T-helper 22 cell (primary cell): ENCODE measurements around the gene RGS7.
"Not testable (repeated sequence)": the region's sequence is repeated elsewhere in the genome, so short reads cannot be mapped to it uniquely, and the experiment has no call there.

Experiments
- DNase-seq: peaks from one replicate; pipeline ENCODE4 v3.0.0-alpha.2; 2020; ENCODE audit warnings: low read depth

Gene RGS7

DNA sequence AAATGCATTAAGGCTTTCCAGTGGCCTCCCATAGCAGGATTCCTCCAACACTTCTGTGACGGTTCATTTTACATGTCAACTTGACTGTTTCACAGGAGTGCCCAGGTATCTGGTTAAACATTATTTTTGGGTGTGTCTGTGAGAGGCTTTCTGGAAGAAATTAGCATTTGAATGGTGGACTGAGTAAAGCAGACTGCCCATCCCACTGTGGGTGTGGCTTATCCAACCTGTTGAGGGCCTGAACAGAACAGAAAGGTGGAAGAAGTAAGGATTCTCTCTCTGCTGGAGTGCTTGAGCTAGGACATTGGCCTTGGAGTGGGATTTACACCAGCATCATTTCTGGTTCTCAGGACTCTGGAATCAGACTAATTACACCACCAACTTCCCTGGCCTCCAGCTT lies 85.6 kb downstream of the RGS7 start:
- no peak for DNase-seq

DNA sequence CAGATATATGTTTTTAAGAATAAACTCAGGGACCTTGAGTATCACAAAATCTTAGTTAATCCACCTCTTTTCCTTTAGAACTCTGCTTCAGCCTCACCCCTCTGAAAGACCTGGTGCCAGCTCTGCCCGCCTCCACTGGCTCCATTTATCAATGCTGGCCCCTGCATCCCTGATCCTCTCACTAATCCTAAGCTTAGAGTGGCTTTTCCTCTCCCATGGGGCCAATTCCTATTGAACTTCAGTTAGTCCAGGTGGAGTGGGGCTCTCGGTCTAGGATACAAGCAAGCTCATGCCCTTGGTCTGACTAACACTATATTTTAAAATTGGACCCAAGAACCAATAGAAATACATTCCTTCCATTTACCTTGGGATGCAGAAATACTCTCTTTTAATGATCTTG lies 87.0 kb downstream of the RGS7 start:
- no peak for DNase-seq

DNA sequence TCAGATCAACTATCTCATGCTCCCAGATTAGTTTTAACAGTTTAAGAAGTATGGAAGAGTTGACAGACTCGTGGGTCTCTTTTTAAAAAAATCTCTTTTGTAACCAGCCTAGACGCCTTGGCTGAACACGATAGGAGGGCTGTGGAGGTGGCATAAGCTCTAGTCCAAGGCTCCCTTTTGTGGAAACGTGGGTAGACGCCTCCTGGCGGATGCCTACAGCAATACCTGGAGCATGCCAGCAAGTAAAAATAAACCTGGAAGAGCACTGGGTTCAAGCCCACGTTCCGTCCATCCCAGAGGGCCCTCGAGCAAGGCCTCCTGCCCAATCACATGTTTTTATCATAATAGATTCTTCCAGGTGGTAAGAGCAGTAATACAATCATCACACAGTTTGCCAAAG lies 87.9 kb downstream of the RGS7 start:
- no peak for DNase-seq

DNA sequence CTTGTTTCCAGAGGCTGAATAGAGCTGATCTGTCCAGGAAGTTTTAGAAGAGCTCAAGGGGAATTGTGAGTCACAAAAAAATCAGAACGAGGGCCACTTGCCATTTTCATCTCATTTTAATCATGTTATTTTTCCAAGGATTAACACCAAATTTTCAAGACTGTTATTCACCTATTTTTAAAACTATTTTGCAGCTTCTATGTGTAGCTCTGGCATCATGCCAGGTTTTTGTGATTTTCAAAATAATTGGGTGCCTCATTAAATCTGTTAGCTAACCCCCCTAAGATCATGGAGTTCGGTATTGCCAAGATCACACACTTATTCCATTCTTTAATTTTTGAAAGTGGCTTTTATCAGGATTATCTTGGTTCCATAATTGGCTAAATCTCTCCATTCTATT lies 90.9 kb downstream of the RGS7 start:
- no peak for DNase-seq

DNA sequence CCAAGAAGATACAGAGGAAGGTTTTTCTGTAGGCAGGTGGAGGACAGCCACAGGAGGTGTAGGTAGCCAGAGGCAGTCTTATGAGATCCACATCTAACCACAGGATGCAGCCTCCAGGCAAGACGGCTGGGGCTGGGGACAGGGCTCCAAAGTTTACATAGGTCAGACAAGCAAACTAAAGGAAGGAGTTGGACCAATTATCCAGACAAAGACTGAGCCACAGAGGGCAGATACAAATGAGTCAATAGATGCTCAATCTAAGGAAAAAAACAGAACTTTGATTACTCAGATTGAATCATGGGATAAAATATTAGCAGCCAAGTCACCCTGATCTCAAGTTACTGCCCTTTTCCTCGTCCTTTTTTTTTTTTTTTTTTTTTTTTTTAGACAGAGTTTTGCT lies 91.6 kb downstream of the RGS7 start:
- DNase-seq = no peak

DNA sequence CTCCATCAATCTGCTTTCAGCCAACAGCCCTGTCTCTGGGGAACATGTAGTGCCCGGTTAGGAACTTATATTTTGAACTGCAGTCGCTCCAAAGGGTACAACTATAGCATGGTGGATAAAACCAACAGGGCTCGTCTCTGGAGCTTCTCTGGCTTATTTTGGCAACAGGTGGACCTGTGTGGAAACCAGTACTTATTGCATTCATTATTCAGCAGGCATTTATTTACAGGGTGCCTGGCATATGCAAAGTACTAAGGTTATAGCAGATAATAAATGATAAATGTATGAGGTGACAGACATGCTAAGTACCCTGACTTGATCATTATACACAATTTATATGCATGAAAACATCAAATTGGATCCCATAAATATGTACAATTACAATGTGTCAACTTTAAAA lies 93.7 kb downstream of the RGS7 start:
- DNase-seq = no peak

DNA sequence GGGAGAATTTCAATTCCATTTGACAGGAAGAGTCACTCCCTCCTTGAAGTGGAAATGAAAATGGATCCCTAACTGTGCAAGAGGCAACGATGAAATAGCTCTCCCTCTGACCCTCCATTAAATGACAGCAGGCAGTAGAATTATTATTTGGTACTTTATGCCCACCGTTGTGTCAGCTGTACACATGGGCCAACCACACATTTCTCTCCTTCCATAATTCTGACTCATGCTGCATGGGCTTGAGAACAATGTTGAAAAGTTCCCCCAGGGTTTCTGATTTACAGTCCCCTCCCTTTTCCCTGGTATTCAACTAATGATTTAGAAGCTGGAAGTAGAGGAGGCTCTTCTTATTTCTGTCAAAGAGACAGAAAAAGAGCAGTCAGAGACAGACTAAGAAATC lies 103.5 kb downstream of the RGS7 start:
- no peak for DNase-seq

DNA sequence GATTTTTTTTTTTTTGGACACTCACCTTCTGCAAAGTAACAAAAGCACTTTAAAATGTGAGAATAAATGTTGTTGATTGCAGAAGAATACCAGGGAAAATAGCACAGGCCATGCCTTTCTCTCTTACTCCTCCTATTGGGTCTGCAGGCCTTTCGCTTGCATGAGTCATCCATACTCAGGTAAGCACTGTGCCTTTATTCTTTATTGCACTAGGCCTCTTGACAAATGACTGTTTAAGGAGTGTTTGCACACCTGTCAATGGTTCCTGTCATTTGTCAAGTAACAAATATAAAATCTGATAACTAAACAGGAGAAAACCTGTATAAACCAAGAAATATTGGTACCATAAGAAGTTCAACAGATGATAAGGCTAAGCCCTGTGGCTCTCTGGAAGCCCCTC lies 106.5 kb downstream of the RGS7 start:
- DNase-seq = no peak

DNA sequence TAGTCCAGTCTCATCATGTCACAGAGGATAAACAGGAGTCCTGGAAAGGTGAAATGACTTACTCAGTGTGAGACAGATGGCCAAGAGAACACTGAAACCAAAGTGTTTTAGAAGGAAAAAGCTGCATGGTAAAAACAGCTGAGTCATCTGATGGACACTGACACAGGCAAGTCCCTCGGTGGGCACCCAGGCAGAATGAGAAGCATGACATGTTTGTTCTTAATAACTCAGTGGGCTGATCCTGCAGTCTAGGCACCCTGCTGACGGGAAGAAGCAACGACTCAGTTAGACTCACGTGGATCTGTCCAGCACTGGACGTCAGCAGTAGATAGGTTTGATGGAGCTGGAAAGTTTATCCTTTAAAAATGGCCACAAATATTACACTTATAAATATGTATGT lies 116.9 kb downstream of the RGS7 start:
- no peak for DNase-seq

DNA sequence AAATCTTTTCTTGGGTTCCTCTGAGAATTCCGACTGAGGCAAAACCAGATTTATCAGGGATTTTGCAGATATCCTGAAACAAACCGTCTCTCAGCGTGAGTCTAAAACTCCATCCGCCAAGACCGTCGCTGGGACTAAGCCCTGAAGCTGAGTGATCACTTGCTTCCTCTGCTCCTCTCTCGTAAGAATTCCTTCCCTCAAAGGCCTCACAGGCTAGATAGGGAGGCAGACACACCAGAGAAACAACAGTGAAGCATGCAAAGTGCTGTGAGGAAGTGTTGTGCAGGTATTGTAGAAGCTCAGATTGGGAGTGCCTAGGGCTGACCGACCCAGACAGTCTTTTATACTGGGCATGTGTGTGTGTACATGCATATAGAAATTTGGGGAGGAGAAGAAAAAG lies 119.1 kb downstream of the RGS7 start:
- DNase-seq = no peak

DNA sequence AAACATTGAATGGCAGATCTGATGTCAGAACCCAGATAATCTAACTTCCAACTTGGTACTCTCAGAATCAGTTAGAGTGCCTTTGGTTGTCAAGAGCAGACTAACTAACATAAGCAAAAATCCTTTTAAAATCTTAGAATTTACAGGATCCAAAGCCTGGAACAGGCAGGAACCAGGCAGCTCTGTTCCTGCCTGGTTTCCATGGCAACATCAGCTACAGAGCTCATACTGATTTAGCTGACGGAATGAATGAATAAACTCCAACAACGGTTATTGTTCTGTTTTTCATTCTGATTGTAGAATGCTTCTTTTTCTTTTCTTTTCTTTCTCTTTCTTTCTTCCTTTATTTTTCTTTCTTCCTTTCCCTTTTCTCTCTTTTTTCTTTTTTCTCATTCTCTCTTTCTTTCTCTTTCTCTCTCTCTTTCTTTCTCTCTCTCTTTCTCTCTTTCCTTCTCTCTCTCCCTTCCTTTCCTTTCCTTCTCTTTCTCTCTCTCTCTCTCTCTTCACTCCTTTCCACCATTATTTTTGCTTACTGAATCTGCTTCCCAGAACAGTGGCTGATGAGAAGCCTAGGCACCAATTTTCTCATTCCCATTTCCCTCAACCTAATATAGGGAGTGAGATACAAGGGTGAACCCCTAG lies 121.6 kb downstream of the RGS7 start:
- DNase-seq = no peak

DNA sequence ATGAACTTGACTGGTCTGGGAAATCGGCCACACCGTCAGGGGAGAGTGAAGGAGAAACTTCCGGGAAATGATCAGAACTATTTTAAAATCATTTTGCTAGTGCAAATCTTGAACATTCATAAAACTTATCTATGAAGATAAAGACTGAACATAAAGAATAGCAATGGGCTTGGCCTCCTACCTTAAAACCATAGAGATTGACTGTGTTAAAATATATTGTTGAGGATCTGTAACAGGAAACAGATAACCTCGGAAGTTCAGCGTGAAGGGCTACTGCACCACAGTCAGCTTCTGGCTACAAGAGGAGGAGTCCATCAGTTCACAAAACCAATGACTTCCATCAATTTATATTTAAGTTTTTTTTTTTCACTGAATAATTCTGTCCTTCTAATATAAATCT lies 127.3 kb downstream of the RGS7 start:
- no peak for DNase-seq

DNA sequence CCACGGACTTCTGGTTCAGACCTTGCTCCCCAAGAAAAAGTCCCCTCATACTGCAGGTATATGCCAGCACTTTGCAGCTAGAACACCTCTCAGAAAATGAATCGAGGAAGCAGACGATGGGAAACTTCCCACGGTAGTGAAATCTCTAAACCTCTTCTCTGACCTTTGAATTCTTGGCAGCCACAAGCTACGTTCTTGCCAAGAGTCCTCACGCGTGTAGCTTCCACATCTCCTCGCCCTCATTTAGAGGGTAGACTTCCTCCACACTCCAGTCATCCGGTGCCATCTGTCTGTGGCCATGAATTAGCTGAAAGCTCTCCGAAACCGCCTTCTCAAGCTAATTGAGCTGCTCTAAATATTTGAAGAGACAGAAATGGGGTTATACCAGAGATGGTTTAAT lies 127.8 kb downstream of the RGS7 start:
- DNase-seq = no peak

DNA sequence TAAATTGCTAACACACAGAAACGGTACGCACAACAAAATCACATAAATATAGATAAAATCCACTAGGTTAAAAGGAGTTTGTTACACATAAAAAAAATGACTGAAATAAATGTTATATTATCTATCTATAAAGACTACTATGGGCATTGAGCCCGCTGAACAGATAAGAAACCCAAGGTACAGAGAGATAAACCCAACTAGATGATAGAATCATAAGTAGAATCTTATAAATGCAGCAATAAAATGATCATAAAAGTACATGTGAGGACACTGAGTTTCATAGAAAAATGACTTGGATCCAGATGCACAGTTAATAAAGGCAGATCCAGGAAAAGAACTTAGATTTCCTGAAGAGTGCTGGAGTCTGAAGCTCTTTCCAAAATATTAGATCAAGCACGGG lies 128.7 kb downstream of the RGS7 start:
- no peak for DNase-seq

DNA sequence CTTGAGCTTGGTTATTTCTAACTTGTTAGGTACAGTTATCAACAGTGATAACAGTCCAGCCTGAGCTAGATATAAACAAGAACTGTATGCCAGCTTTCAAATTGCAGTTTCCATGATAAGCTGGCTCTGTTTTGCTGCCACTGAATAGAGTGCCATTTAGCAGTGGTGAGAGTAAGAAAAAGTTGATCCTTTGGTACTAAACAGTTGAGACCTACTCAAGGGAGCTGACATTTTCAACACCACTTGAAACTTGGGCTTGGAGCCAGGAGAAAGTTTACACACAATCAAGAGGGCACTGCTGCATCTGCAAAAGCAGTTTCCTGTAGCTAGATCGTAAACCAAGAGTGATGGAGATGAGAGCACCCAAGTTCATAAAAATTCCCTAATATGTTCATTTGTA lies 131.3 kb downstream of the RGS7 start:
- DNase-seq = no peak

DNA sequence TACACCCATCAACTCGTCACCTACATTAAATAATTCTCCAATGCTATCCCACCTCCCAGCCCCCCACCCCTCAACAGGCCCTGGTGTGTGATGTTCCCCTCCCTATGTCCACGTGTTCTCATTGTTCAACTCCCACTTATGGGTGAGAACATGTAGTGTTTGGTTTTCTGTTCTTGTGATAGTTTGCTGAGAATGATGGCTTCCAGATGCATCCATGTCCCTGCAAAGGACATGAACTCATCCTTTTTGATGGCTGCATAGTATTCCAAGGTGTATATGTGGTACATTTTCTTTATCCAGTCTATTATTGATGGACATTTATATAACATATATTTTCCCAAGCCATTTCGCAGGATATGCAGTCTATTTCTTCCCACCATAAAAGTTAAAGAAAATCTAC lies 132.8 kb downstream of the RGS7 start:
- DNase-seq = not testable (repeated sequence)

DNA sequence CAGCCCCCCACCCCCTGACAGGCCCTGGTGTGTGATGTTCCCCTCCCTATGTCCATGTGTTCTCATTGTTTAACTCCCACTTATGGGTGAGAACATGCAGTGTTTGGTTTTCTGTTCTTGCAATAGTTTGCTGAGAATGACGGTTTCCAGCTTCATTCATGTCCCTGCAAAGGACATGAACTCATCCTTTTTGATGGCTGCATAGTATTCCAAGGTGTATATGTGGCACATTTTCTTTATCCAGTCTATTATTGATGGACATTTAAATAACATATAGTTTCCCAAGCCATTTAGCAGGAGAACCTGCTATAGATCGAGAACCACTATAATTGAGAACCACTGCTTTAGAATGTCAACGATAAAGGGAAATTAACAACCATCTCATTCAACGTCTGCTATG lies 134.2 kb downstream of the RGS7 start:
- DNase-seq = not testable (repeated sequence)

DNA sequence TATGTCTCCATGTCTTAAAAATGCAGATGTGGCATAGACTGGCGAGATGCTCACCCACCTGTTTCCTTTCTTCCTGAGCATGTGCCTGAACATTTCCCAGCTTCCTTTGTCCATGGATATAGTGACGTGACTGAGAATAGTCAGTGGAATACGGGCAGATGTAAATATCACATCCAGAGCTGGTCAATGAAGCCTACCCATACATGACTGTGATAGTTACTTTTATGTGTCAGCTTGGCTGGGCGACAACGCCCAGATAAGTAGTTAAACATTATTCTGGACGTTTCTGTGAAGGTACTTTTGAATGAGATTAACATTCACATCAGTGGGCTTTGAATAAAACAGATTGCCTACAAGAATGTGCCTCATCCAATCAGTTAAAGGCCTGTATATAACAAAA lies 135.7 kb downstream of the RGS7 start:
- DNase-seq = no peak

DNA sequence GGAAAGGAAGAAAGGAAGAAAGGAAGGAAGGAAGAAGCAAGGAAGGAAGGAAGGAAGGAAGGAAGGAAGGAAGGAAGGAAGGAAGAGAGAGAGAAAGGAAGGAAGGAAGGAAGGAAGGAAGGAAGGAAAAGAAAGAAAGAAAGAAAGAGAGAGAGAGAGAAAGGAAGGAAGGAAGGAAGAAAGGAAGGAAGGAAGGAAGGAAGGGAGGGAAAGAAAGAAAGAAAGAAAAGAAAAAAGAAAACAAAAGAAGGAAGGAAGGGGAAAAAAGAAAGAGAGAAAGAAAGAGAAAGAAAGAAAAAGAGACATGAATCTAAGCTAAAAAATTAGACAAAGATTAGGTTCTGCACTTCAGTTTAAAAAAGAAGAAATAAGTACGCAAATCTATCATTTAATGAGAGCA lies 136.1 kb downstream of the RGS7 start:
- DNase-seq = not testable (repeated sequence)

DNA sequence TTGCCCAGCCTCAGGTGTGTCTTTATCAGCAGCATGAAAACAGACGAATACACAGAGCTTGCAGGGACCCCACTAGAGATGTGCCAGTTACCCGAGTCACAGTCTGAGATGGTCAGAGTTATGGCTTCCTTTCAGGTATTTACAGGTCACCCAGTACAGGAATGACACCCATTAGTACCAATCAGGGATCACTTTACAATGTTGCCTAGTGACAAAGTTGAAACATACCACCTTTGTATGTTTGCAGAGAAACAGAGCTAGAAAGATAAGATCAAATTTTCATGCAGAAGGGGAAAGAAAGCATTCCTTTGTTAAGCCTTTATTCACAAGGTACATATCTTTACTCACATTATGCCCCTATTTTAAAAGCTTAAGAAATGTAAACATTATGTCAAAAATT lies 137.6 kb downstream of the RGS7 start:
- DNase-seq = no peak

DNA sequence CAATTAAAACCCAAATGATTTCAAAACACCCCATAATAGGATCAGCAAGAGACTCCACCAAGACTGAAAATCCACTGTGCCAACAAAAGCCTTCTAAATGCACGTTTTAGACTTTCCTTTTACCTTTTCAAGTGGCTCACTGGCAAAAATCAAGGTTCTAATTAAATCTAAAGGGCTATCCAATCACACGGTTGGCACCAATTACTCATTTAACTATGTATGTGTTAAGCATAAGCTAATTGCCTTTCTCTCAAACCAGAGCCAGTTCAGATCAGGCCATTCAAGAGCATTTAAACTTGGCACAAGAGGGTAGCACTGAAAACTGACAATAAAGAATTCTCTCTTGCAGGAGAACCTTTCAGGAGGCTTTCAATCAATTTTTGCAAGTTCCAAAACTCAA lies 139.5 kb downstream of the RGS7 start:
- DNase-seq = no peak

DNA sequence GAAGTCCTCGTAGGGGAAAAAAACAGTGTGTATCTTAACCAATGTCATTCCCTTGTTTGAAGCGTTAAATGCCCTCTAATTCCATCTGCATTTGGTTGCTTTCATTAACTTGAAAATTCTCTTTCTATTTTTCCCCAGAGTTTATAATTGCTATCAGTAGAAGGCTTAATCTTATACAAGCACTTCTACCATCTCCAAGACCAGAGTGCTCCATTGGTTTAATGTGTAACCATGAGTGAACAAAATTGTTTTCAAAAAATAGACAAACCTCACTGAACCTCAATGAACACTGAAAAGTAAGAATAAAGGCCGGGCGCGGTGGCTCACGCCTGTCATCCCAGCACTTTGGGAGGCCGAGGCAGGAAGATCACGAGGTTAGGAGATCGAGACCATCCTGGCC lies 141.3 kb downstream of the RGS7 start:
- DNase-seq = no peak

DNA sequence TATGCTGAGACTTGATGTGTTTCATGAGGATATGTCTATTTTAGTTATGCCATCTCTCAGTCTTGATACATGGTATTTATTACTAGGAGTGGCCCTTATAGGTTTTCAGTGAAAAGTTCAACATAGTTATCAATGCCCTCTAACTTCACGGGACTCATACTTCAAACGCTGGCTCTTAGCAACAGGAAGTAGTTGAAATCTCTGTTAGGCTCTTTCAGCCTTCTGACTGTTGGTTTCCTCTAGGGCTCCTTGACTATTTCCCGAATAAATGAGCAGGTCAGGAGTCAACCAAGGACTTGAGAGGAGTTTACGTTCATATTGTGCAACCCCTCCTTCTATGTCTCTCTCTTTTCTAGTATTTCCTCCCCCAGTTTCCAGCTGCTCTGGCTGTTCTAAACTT lies 141.8 kb downstream of the RGS7 start:
- no peak for DNase-seq

DNA sequence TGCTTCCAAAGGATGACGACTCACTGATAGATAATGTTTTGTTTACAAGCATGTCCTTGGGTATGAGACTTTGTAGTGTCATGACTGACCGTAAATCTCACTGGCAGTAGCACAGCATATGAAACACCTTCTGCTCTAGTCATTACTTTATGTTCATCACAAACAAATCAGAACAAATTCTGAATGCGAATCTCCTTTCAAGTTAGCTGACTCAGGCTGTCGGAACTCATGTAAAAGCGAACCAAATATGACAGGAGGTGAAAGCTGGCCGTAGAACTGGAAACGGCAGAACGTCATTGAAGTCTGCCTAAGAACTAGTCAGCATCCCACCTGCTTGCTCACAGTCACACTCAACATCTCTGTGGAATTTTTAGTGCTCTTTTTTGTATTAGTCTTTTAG lies 143.9 kb downstream of the RGS7 start:
- DNase-seq = no peak

DNA sequence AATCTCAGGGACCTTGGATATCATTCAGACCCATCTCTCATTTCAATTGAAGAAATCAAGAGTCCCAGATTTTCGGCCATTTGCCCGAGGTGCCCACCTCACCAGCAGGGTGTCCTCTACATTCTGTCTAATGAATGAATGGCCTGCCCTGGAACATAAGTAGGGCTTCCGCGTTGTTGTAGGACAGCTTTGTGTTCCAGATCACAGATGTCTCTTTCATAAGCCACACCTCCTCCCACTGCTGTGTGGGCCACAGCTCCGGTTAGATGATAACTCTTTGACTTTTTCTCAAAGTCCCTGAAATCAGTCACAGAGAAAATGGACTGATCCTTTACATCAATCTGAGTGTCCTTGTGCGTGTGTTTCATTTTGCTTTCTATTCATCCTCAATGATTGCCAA lies 144.4 kb downstream of the RGS7 start:
- DNase-seq = no peak
